NCI-H2107 treated with DMSO at 0.1 percent for 48 hours (cell line): ENCODE measurements around the gene DIS3L.
"Not testable (repeated sequence)": the region's sequence is repeated elsewhere in the genome, so short reads cannot be mapped to it uniquely, and the experiment has no call there.

Experiments
- DNase-seq: peaks from one replicate; lab custom pipeline; 2025; ENCODE audit not compliant: unreplicated experiment; lab: John Stamatoyannopoulos, UW

DIS3L gene

DNA sequence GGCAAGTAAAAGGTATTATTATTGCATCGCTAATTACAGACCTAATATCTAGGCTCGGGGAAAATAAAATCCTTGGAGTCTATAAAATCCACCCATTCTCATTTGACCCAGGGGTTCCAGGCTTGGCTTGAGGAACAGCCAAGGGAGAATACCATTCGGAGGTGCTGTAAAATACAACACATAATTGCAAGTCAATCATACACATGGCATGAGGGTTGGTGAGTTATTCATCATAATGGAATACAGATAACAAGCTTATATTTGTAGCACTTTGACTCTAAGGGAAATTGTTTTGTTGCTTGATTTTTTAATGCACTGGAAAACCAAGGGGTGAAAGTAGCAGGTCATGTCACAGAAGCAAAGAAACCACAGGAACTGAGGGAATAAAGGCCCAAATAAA is 16.8 kb upstream of the DIS3L start:
- DNase-seq, result no peak

DNA sequence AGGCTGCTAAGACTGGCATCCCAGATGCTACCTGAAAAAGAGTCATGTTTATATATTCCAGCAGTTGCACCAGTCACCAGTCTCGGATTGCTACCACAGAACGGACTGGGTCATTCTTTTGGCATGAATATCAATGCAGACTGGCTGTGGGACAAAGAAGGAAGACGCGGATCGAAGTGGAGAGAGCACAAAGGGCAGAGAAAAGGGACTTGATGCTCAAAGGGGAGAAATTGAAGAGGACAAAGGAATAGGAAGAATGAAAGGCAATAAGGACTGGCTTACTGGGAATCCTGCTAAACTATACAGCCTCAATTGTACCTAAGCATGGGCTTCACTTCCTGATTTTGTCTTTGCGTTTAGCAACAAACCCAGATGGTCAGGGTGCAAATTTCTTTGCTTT is 15.3 kb upstream of the DIS3L start:
- no peak for DNase-seq

GRCh38 chr15:66278671-66279070 is 14.7 kb upstream of the DIS3L start:
- DNase-seq, result no peak

- DNase-seq, result no peak
These were observed 9.1 kb upstream of the DIS3L start for GRCh38 chr15:66284271-66284670.

- DNase-seq, result no peak
These were observed 7.7 kb upstream of the DIS3L start for GRCh38 chr15:66285533-66286280.

- DNase-seq, result peak; percentile 44
These were observed 5.8 kb upstream of the DIS3L start for GRCh38 chr15:66287461-66288057.

- DNase-seq, result no peak
These were observed 5.3 kb upstream of the DIS3L start for GRCh38 chr15:66288093-66288492.

- no peak for DNase-seq
These were observed 4.7 kb upstream of the DIS3L start for GRCh38 chr15:66288551-66289185.

DNA sequence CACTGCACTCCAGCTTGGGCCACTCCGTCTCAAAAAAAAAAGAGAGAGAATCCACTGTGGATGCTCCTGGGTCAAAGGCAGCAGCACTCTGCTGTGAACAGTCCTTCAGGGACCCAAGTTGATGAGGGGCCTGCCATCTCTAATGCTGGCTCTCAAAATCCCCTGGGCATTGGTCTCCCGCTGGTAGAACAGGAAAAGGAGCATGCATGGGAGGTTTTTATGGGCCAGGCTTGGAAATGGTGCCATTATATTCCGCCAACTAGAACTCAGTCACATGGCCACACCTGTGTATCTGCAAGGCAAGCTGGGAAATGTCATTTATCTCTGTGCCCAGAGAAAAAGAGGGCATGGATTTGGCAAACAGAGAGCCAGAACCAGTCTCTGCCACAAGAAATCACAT is 3.4 kb upstream of the DIS3L start:
- no peak for DNase-seq

- DNase-seq, result no peak
These were observed 2.9 kb upstream of the DIS3L start for GRCh38 chr15:66290518-66290917.

DNA sequence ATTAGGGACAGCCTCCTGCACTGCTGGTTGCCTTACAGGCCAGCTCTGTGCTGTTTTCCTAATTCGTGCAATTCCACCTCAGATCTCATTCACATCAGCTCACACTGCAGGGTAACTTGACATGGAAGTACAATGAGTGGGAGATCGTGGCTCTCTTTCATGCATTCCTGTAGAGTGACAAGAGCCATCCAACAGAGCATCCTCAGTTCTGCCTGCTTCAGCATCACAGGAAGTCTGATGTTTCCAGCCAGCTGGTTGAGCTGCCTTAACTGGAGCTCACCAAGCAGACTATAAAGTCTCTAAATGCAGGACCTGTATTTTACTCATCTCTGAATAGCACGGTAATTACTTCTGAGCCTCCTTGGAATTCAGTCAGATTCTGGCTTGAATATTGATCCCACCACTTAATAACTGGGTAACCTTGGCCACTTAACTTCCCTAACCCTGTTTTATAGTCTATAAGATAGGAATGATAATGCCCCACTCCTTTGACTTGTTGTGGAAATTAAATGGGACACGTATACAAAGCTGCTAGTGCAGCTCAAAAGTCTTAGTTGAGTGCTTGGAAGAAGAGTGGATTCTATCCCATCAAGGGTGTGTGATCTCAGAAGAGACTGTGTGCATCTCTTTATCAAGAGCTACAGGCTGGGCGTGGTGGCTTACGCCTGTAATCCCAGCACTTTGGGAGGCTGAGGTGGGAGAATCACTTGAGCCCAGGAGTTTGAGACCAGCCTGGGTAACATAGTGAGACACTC is 1.4 kb upstream of the DIS3L start:
- peak; percentile 14 for DNase-seq

- DNase-seq, result no peak
These were observed 573 bp upstream of the DIS3L start for GRCh38 chr15:66292571-66293418.

GRCh38 chr15:66294157-66294931 is 976 bp downstream of the DIS3L start:
- no peak for DNase-seq

DNA sequence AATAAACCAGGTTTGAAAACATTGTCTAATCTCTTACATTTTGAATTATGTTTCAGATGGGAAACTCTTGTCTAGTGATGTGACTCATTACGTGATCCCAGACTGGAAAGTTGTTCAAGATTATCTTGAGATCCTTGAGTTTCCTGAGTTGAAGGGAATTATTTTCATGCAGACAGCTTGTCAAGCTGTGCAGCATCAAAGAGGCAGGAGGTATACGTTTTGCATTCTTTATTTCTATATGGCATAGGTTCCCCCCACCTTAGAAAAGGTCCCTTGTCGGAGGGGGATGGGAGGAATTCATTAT is 1.5 kb downstream of the DIS3L start:
- no peak for DNase-seq

DNA sequence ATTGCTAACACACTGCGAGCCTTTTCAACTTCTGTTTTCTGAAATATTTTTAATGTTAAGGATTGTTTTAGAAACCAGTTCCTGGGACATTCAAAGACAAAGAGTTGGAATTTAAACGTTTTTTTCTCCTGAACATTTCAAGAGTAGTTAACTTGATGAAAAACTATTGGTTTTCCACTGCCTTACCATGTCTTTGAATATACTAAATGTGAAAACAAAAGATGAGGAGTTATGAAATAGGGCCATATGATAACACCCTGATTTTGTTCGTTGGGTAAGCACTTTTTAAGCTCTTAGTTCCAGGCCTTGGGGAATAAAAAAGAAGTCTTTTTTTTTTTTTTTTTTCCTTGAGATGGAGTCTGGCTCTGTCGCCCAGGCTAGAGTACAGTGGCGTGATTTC is 2.8 kb downstream of the DIS3L start:
- DNase-seq, result no peak

- DNase-seq, result no peak
These were observed 5.5 kb downstream of the DIS3L start for GRCh38 chr15:66298803-66299251.

DNA sequence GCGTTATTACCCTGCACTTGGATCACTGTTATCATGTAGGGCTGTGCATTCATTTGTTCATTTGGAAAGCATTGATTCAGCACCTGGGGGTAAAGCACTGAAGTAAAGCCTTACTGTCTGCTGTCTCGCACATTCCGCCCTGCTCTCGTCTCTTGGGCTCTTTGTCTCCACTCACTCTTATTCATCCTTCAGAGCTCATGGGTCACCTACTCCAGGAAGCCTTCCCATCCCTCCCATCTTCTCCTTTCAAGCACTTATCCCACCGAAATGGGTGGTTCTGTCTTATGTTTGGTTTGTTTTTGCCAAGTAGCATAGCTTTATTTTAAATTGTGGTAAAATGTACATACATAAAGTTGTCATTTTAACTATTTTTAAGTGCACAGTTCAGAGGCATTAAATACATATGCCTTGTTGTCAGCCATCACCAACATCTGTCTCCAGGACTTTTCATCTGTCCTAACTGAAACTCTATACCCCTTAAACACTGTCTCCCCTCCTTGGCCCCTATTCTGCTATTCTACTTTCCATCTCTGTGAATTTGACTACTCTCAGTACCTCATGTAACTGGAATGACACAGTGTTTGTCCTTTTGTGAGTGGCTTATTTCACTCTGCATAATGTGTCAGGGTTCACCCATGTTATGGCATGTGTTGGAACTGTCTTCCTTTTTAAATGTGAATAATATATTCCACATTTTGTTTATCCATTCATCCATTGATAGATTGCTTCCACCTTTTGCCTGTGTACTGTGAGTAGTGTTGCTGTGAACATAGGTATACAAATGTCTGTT is 9.3 kb downstream of the DIS3L start:
- no peak for DNase-seq

DNA sequence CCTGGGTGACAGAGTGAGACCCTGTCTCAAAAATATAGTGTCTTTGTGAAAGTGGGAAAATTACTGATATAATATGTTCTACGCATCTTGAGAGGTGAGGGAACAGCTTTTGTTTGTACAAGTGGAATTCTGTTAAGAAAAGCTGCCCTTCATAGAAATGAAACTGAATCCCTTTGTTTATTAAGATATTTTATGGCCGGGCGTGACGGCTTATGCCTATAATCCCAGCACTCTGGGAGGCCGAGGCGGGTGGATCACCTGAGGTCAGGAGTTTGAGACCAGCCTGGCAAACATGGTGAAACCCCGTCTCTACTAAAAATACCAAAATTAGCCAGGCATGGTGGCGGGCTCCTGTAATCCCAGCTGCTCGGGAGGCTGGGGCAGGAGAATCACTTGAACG is 11.1 kb downstream of the DIS3L start:
- not testable (repeated sequence) for DNase-seq

DNA sequence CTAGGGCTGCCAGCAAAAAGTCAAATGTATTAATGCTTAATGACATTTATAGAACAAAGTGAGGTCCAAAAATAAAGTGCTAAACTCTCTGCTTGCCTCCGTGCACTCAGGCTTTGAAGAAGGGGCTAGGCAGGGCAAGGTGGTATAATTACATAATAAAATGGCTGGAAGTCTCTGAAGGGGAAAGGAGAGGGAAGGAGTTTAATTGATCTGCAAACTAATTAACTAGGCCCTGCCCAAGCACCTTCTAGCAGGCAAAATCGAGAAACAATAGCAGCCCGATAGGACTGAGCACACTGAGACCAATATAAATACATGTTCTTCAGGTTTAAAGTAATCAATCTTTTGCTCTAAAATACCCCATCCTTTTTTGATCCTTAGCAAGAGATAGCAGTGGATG is 13.0 kb downstream of the DIS3L start:
- DNase-seq, result no peak
